HAP-1 (cell line): ENCODE measurements around the gene CBLN3.
"Not testable (repeated sequence)": the region's sequence is repeated elsewhere in the genome, so short reads cannot be mapped to it uniquely, and the experiment has no call there.

Source experiments
- DNase-seq, 2 experiments: peaks; one replicate each; pipeline ENCODE4 v3.0.0-alpha.2; 2016 to 2020; ENCODE audit warnings: low spot score in 2 of 2
- H3K27me3 ChIP-seq: fragments of 250-450 bp; sonication (Bioruptor Pico); 2 replicates; pipeline ENCODE4 v1.5.1; 2020; ENCODE audit warnings: low read depth, mild to moderate bottlenecking, moderate library complexity
- H3K36me3 ChIP-seq: fragments of 250-450 bp; sonication (Bioruptor Pico); replicated peaks from 2 replicates; pipeline ENCODE4 v1.5.1; 2020; ENCODE audit warnings: mild to moderate bottlenecking
- H3K4me1 ChIP-seq: fragments of 250-450 bp; sonication (Bioruptor Pico); 2 replicates; pipeline ENCODE4 v1.5.1; 2020; ENCODE audit warnings: mild to moderate bottlenecking
- H3K4me3 ChIP-seq: fragments of 250-450 bp; sonication (Bioruptor Pico); 2 replicates; pipeline ENCODE4 v1.5.1; 2020; ENCODE audit warnings: mild to moderate bottlenecking, moderate library complexity
- H3K9me3 ChIP-seq: fragments of 250-450 bp; sonication (Bioruptor Pico); 2 replicates; pipeline ENCODE4 v1.5.1; 2020; ENCODE audit warnings: mild to moderate bottlenecking, moderate library complexity
- in situ Hi-C: fragments of 300-500 bp; cut with MboI; formaldehyde crosslinking; loops from 3 replicates; pipeline ENCODE4 v1.14.3; 2020; ENCODE audit warnings: low sequenced_read_pairs, inconsistent platforms, mixed read lengths

The CBLN3 gene

GRCh38 chr14:24398293-24398652 lies 31.2 kb downstream of the CBLN3 start:
- Histone ChIP-seq H3K36me3 (no peaks in the 10 kb centered on the region), H3K9me3 (no peaks in the 10 kb centered on the region), H3K4me1 (peaks cover 8% of the 10 kb centered on the region), H3K4me3 (no peak overlapping the region), H3K27me3 (no peaks in the 10 kb centered on the region)
- in situ Hi-C loops: no loop called here
- no peak for DNase-seq

- no peaks in the 10 kb centered on the region for H3K27me3 ChIP-seq
- no peaks in the 10 kb centered on the region for H3K36me3 ChIP-seq
- no peaks in the 10 kb centered on the region for H3K9me3 ChIP-seq
- H3K4me1 ChIP-seq: peaks cover 8% of the 10 kb centered on the region
- DNase-seq: no peak
- no peak overlapping the region for H3K4me3 ChIP-seq
- in situ Hi-C loops: no loop called here
Measured at GRCh38 chr14:24397639-24398292, 31.7 kb downstream of the CBLN3 start.

GRCh38 chr14:24395609-24396582 lies 33.6 kb downstream of the CBLN3 start:
- no peak for DNase-seq
- Histone ChIP-seq H3K27me3 (0 out of 2 replicates have a peak, but pooled peaks cover 2% of the 10 kb centered on the region), H3K36me3 (no peaks in the 10 kb centered on the region), H3K4me3 (no peak overlapping the region), H3K9me3 (no peaks in the 10 kb centered on the region), H3K4me1 (peaks cover 8% of the 10 kb centered on the region)
- in situ Hi-C loops: no loop called here

GRCh38 chr14:24394275-24394674 lies 35.2 kb downstream of the CBLN3 start:
- Histone ChIP-seq H3K4me3 (no peak overlapping the region), H3K27me3 (peaks cover 5% of the 10 kb centered on the region; the same call in 1 of the 2 replicates), H3K9me3 (no peaks in the 10 kb centered on the region), H3K36me3 (no peaks in the 10 kb centered on the region), H3K4me1 (peaks cover 2% of the 10 kb centered on the region)
- DNase-seq: no peak
- in situ Hi-C loops: no loop called here

- Histone ChIP-seq H3K36me3 (no peaks in the 10 kb centered on the region), H3K4me3 (no peak overlapping the region), H3K9me3 (no peaks in the 10 kb centered on the region), H3K27me3 (peaks cover 11% of the 10 kb centered on the region), H3K4me1 (no peaks in the 10 kb centered on the region)
- no peak for DNase-seq
- in situ Hi-C loops: no loop called here
Measured at GRCh38 chr14:24392325-24393091, 37.0 kb downstream of the CBLN3 start.

- H3K4me1 ChIP-seq: no peaks in the 10 kb centered on the region
- no peak overlapping the region for H3K4me3 ChIP-seq
- no peaks in the 10 kb centered on the region for H3K9me3 ChIP-seq
- no peaks in the 10 kb centered on the region for H3K36me3 ChIP-seq
- peaks cover 11% of the 10 kb centered on the region for H3K27me3 ChIP-seq
- in situ Hi-C loops: no loop called here
- DNase-seq: no peak
Measured at GRCh38 chr14:24390701-24391468, 38.6 kb downstream of the CBLN3 start.

GRCh38 chr14:24389226-24389848 lies 40.1 kb downstream of the CBLN3 start:
- Histone ChIP-seq H3K4me1 (no peaks in the 10 kb centered on the region), H3K36me3 (no peaks in the 10 kb centered on the region), H3K9me3 (no peaks in the 10 kb centered on the region), H3K27me3 (peaks cover 11% of the 10 kb centered on the region), H3K4me3 (no peak overlapping the region)
- in situ Hi-C loops: no loop called here
- no peak for DNase-seq

GRCh38 chr14:24388474-24389179 lies 40.8 kb downstream of the CBLN3 start:
- Histone ChIP-seq H3K9me3 (no peaks in the 10 kb centered on the region), H3K4me1 (no peaks in the 10 kb centered on the region), H3K27me3 (peaks cover 11% of the 10 kb centered on the region), H3K4me3 (no peak overlapping the region), H3K36me3 (no peaks in the 10 kb centered on the region)
- no peak for DNase-seq
- in situ Hi-C loops: no loop called here

- DNase-seq, H3K9me3 ChIP-seq, H3K36me3 ChIP-seq, H3K4me1 ChIP-seq, H3K4me3 ChIP-seq, in situ Hi-C loops: not testable (repeated sequence)
- H3K27me3 ChIP-seq: peaks cover 11% of the 10 kb centered on the region
Measured at GRCh38 chr14:24387579-24387978, 41.9 kb downstream of the CBLN3 start.

- Histone ChIP-seq H3K4me1 (no peaks in the 10 kb centered on the region), H3K27me3 (peaks cover 11% of the 10 kb centered on the region), H3K36me3 (no peaks in the 10 kb centered on the region), H3K9me3 (no peaks in the 10 kb centered on the region), H3K4me3 (no peak overlapping the region)
- DNase-seq: no peak
- in situ Hi-C loops: no loop called here
Measured at GRCh38 chr14:24387009-24387345, 42.5 kb downstream of the CBLN3 start.

- no peak overlapping the region for H3K4me3 ChIP-seq
- no peaks in the 10 kb centered on the region for H3K9me3 ChIP-seq
- H3K27me3 ChIP-seq: peaks cover 8% of the 10 kb centered on the region
- in situ Hi-C loops: no loop called here
- no peaks in the 10 kb centered on the region for H3K36me3 ChIP-seq
- no peaks in the 10 kb centered on the region for H3K4me1 ChIP-seq
- DNase-seq: no peak
Measured at GRCh38 chr14:24385524-24385923, 43.9 kb downstream of the CBLN3 start.

- Histone ChIP-seq H3K9me3 (no peaks in the 10 kb centered on the region), H3K27me3 (peaks cover 6% of the 10 kb centered on the region; the same call in 1 of the 2 replicates), H3K36me3 (no peaks in the 10 kb centered on the region), H3K4me1 (no peaks in the 10 kb centered on the region), H3K4me3 (no peak overlapping the region)
- in situ Hi-C loops: no loop called here
- DNase-seq: no peak
Measured at GRCh38 chr14:24384169-24384568, 45.3 kb downstream of the CBLN3 start.

- no peak overlapping the region for H3K4me3 ChIP-seq
- no peaks in the 10 kb centered on the region for H3K9me3 ChIP-seq
- H3K36me3 ChIP-seq: no peaks in the 10 kb centered on the region
- H3K4me1 ChIP-seq: no peaks in the 10 kb centered on the region
- in situ Hi-C loops: no loop called here
- DNase-seq: no peak
- H3K27me3 ChIP-seq: no peaks in the 10 kb centered on the region
Measured at GRCh38 chr14:24382064-24382371, 47.5 kb downstream of the CBLN3 start.
